ENCODE results near the gene MARVELD3.
"Not testable (repeated sequence)": the region's sequence is repeated elsewhere in the genome, so short reads cannot be mapped to it uniquely, and the experiment has no call there.

The MARVELD3 gene, protein sequence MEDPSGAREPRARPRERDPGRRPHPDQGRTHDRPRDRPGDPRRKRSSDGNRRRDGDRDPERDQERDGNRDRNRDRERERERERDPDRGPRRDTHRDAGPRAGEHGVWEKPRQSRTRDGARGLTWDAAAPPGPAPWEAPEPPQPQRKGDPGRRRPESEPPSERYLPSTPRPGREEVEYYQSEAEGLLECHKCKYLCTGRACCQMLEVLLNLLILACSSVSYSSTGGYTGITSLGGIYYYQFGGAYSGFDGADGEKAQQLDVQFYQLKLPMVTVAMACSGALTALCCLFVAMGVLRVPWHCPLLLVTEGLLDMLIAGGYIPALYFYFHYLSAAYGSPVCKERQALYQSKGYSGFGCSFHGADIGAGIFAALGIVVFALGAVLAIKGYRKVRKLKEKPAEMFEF

DNA sequence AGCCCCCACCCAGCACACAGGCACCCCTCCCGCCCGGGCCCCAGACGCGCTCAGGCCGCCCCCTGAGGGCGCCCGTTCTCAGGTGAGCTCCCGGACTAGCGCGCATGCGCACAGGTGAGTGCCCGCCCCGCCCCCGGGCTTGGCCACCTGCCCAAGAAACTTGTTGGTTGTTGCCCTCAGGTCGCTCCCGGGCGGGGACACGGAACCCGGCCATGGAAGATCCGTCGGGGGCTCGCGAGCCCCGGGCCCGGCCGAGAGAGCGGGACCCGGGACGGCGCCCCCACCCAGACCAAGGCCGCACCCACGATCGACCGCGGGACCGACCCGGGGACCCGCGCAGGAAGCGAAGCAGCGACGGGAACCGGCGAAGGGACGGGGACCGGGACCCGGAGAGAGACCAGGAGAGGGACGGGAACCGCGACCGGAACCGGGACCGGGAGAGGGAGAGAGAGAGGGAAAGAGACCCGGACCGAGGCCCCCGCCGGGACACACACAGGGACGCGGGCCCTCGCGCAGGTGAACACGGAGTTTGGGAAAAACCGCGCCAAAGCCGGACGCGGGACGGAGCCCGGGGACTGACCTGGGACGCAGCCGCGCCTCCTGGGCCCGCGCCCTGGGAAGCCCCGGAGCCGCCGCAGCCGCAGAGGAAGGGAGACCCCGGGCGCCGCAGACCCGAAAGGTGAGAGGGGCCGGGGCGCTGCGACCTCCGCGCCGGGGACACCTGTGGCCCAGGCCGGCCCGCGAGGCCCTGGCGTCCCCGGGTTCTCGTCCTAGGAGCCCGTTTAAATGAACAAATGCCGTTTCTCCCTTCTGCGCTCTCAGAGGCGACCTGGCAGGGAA, at the start of gene MARVELD3:
Gene MARVELD3 (plus strand): TSS at position 167 of the 840 bp plus-strand sequence. CDS start 46 bp downstream, at position 213.
- DNase-seq (ENCODE audit: extremely low read depth, low read depth): no peak
- TF ChIP-seq, protein P1, sequence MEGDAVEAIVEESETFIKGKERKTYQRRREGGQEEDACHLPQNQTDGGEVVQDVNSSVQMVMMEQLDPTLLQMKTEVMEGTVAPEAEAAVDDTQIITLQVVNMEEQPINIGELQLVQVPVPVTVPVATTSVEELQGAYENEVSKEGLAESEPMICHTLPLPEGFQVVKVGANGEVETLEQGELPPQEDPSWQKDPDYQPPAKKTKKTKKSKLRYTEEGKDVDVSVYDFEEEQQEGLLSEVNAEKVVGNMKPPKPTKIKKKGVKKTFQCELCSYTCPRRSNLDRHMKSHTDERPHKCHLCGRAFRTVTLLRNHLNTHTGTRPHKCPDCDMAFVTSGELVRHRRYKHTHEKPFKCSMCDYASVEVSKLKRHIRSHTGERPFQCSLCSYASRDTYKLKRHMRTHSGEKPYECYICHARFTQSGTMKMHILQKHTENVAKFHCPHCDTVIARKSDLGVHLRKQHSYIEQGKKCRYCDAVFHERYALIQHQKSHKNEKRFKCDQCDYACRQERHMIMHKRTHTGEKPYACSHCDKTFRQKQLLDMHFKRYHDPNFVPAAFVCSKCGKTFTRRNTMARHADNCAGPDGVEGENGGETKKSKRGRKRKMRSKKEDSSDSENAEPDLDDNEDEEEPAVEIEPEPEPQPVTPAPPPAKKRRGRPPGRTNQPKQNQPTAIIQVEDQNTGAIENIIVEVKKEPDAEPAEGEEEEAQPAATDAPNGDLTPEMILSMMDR (IDR thresholded peaks at IDR 0.05; ENCODE audit: low read depth, low read length): no peak

DNA sequence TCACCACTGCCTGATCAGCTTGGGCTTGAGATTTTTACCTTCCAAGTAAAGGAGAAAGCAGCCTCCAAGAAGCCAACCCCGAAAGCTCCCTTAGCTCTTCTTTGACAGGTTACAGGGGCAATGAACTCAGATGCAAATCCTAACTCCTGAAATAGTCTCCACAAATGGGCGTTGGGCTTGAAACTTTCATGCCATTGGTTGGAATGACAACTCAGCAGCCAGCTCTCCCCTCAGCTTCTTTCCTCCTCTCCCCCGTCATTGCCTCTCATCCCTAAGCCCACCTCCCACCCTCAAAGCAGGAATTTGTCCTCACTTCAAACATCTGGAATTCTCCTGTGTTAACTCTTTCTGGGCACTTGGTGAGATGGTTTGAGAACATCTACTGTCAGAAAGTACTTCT, 49.0 kb upstream of the MARVELD3 start, which contains the start of gene TAT:
Gene TAT (minus strand): TSS at position 122 of the 400 bp plus-strand sequence. CDS start 677 bp downstream, outside the sequence.
- TF ChIP-seq, protein P1 (IDR thresholded peaks at IDR 0.05; ENCODE audit: low read depth, low read length): no peak
- no peak for DNase-seq (ENCODE audit: extremely low read depth, low read depth)

DNA sequence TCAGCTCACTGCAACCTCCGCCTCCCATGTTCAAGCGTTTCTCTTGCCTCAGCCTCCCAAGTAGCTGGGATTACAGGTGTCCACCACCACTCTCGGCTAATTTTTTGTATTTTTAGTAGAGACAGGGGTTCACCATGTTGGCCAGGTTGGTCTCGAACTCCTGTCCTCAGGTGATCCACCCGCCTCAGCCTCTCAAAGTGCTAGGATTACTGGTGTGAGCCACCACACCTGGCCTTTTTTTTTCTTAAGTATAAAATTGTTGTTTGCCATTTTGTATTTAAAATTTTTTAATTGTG, 43.5 kb upstream of the MARVELD3 start:
- DNase-seq (ENCODE audit: extremely low read depth, low read depth): not testable (repeated sequence)

DNA sequence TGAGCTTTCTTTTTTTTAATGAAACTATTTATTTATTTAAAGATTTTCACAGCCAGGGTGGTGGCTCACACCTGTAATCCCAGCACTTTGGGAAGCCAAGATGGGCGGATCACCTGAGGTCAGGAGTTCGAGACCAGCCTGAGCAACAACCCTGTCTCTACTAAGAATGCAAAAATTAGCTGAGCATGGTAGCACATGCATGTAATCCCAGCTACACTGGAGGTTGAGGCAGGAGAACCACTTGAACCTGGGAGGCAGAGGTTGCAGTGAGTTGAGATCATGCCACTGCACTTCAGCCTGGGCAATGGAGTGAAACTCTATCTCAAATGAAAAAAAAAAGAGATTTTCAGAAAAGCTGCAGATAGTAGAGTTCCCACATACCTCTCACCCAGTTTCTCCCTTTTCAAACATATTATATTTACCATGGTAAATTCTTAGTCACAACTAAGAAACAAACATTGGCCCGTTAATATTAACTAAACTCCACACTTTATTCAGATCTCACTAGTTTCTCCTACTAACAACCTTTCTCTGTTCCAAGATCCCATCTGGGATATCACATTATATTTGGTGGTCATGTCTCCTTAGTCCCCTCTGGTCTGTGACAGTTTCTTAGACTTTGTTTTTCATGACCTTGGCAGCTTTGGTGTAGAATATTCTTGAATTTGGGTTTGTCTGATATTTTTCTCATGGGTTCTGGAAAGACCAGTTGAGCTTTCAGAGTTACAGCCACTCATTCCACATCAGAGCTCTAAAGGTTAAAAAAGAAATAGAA, 41.3 kb upstream of the MARVELD3 start:
- TF ChIP-seq, protein P1 (IDR thresholded peaks at IDR 0.05; ENCODE audit: low read depth, low read length): no peak
- DNase-seq (ENCODE audit: extremely low read depth, low read depth): no peak

DNA sequence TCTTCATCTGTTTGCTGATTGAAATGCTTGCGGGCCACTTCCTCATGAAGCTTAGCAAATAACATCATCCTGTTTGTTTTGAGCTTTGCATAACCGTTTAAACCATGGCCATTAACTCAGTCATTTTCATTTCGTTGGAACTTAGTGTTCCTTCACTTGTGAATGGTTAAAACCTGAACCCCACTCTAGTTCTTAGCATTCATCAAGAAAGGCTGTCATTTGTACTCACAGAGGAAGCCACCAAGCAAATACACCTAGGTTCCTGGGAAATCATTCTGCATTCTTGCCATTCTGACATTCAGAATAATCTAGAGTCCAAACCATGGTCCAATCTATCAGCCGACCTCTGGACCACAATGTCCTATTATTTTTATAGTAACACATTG, 40.7 kb upstream of the MARVELD3 start:
- TF ChIP-seq, protein P1 (IDR thresholded peaks at IDR 0.05; ENCODE audit: low read depth, low read length): no peak
- DNase-seq (ENCODE audit: extremely low read depth, low read depth): no peak

DNA sequence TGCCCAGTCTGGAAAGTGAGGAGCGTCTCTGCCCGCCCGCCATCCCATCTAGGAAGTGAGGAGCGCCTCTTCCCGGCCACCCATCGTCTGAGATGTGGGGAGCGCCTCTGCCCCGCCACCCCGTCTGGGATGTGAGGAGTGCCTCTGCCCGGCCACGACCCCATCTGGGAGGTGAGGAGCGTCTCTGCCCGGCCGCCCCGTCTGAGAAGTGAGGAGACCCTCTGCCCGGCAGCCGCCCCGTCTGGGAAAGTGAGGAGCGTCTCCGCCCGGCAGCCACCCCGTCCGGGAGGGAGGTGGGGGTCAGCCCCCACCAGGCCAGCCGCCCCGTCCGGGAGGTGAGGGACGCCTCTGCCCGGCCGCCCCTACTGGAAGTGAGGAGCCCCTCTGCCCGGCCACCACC, 36.6 kb upstream of the MARVELD3 start:
- DNase-seq (ENCODE audit: extremely low read depth, low read depth): not testable (repeated sequence)

DNA sequence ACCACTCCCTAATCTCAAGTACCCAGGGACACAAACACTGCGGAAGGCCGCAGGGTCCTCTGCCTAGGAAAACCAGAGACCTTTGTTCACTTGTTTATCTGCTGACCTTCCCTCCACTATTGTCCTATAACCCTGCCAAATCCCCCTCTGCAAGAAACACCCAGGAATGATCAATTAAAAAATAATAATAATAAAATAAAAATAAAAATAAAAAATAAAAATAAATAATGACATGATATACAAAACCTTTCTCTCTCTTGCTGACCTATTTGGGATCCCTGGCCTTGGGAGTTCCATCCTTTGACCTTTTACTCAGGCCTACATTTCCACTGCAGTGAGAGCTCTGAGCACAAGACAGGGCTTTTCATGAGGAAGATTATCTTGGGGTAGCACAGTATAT, 35.9 kb upstream of the MARVELD3 start:
- not testable (repeated sequence) for DNase-seq (ENCODE audit: extremely low read depth, low read depth)

DNA sequence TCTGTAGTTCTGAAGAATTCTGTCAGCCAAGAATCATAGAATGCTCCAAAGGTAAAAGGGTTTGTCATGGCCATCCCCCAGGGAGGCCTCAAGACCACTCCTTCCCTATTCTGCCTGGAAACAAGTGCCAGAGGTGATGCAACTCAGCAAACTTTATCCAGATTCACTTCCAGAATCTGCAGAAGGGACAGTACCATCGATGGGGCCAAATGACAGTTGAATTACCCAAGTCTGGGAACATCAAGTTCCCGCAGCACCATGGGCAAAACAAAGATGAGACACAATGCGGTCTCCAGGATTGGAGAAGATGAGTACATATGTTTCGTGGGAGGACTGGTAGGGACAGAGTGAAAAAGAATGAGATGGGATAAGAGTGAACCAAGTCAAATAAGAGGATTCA, 35.4 kb upstream of the MARVELD3 start:
- no peak for DNase-seq (ENCODE audit: extremely low read depth, low read depth)
- TF ChIP-seq, protein P1 (IDR thresholded peaks at IDR 0.05; ENCODE audit: low read depth, low read length): no peak

All from AG09319 (cell line).